CD1c-positive myeloid dendritic cell (primary cell): Measurements from ENCODE around the gene STX16.

Experiments used
- DNase-seq: peaks from one replicate; pipeline ENCODE4 v3.0.0-alpha.2; 2016; ENCODE audit errors: extremely low spot score

The STX16 gene

GRCh38 chr20:58675641-58676040, 24.6 kb downstream of the STX16 start:
- DNase-seq = no peak

DNA sequence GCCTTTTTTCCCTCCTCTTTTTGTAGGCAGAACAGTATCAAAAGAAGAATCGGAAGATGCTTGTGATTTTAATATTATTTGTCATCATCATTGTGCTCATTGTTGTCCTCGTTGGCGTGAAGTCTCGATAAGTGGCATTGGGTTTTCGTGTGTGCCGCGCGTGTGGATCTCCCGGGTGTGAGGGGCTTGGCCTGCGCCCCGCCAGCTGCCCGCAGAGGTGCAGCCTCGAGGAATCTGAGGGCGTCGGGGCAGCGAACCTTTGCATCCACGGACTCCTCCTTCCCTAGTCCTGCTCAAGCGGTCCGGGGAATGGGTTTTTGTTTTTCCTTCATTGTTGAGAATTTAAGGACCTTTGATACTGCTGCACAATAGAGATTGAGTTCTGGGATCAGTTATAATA, 25.1 kb downstream of the STX16 start:
- no peak for DNase-seq

- no peak for DNase-seq
Observed at GRCh38 chr20:58677079-58677604, 26.1 kb downstream of the STX16 start.

- no peak for DNase-seq
Observed at GRCh38 chr20:58677808-58678207, 26.7 kb downstream of the STX16 start.

- no peak for DNase-seq
Observed at GRCh38 chr20:58678806-58679205, 27.7 kb downstream of the STX16 start.

DNA sequence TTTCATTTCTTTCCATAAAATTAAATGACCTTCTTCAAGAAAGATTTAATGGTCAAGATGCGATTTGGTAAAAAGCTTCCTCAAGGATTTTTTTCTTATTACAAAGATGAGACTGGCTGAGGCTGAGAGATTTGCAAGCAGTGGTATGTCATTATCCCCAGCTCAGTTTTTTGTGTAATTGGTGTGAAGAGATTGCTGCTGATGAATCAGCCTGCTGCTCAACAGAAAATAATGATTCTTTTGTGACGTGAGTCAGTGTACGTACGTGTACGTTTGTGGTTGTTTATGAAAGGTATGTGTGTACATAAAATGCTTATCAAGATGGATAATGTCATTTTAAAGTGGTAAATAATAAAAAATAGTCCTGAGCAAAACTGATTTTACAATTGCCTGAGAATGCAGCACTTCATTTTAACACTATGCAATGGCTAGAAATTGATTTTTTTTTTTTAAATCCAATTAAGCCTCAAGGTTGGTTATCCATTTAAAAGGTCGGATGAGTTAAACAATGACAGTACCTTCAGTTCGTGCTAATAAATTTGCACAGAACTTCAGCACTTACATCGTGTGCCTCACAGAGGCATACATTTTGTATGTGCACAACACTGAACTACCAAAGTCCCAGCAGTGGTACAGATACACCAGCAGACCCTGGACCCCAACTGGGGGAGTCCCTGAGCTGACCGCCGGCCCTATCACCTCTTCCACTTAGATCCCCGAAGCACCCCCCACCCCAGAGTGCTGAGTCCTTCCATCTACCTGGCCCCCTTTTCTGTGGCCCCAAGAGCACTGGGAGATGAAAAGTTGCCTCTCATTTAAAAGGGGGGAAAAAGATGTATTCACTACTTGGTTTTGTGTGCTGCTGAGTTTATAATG, 31.8 kb downstream of the STX16 start:
- DNase-seq = no peak

DNA sequence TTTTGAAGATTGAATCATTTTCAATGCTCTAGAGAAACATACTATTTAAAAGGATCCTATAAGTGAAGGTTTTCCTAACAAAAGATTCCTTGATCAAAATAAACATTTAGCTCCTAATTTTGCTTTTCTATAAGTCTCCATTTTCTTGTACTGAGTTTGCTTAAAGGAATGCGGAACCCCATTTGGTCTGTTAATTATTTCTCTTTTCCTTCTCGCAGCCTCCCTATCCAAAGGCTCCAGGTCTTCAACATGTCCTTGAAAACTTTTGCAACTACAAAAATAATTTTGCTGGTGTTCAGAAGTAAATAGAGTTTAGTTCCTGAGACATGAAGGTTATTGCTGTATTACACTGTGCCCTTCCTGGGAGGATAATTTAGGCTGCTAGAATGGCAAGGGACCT, 33.2 kb downstream of the STX16 start:
- no peak for DNase-seq

DNA sequence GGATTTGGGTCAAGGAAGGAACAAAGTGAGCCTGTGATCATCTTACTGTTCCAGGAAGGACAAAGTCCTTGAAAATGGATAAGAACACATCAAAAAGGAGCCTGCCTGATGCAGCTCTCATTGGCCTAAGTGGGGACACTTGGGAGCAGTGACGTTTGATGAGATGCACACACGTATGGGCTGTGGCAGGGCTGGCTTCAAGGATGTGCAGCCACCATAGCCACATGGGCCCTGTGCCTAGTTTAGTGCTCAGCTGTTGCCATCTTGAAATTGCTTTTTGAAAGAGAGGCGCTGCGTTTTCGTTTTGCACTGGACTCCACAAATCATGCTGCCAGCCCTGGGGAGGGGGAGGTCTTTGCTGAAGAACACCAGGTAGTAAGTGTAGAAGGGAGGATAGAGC, 34.9 kb downstream of the STX16 start:
- DNase-seq = no peak

GRCh38 chr20:58688414-58688813, 37.3 kb downstream of the STX16 start:
- no peak for DNase-seq

GRCh38 chr20:58688840-58689239, 37.8 kb downstream of the STX16 start:
- peak; percentile 13 for DNase-seq

GRCh38 chr20:58690396-58691135, 39.5 kb downstream of the STX16 start:
- peak; percentile 82 for DNase-seq

GRCh38 chr20:58691773-58692578, 40.9 kb downstream of the STX16 start:
- peak; percentile 85 for DNase-seq

- DNase-seq = peak; percentile 87
Observed at GRCh38 chr20:58692579-58693225, 41.6 kb downstream of the STX16 start, which contains the start of gene NPEPL1. TSS of gene NPEPL1 (plus strand) at chr20:58692800. CDS start at chr20:58692901, 101 bp downstream.

DNA sequence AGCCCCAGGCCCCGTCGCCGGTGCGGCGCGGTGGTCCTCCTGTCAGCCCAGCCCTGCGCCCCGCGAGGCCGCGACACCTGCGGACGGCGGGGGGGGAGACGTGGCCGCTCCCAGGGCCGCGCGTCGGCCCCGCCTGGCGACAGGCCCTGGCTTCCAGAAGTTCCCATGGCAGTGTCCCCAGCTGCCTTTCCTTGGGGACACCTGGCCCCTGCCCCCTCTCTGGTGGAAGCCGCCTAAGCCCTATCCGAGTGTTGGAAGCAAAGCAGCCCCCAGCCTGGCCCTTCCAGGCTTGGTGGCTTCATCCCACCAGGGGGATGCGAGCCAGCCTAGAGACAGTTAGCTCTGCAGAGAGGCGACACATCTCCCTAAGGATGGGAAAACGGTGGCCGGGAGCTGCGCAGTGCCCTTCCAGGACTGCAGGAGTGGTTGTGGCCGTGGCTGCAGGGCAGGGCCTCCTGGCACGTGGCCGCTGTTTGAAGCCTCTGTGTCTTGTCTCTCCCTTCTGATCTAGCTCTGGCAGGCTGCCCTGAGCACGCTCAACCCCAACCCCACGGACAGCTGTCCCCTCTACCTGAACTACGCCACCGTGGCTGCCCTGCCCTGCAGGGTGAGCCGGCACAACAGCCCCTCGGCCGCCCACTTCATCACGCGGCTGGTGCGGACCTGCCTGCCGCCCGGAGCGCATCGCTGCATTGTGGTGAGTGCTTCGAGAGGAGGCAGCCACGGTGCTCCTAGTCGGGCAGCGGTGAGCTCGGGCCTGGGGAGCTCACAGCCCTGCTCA, 42.3 kb downstream of the STX16 start:
- no peak for DNase-seq

- DNase-seq = no peak
Observed at GRCh38 chr20:58694241-58695083, 43.4 kb downstream of the STX16 start.

- no peak for DNase-seq
Observed at GRCh38 chr20:58695084-58695722, 44.1 kb downstream of the STX16 start.

DNA sequence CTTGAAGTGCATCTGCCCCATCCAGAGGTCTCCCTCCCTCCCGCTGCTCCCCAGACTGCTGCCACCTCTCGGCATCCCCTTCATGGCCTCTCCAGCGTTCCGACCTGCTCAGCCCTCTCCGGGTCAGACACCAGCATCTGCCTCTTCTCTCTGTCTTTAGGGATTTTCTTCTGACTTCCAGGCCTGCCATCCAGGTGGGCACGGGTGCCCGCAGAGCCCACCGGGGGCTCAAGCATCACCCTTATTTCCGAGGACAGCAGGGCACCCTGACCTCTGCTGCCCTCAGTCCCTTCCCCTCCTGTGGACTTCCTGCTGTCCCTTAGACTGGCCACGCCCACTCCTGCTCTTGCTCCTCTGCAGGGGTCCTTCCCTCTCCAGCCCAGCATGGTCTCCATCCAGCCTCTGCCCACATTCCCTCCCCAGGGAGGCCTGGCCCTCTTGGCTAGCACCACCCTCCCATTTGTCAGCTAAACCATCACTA, 44.9 kb downstream of the STX16 start:
- no peak for DNase-seq

- DNase-seq = no peak
Observed at GRCh38 chr20:58696411-58696961, 45.4 kb downstream of the STX16 start.
